GM19328 (cell line): ENCODE results near the gene BCL11B.

Source experiments
- ATAC-seq: cut with Tn5 transposase; IDR thresholded peaks from one replicate; pipeline ENCODE4 v1.9.1; 2021; ENCODE audit warnings: mild to moderate bottlenecking, moderate library complexity; ENCODE audit not compliant: unreplicated experiment

The BCL11B gene

GRCh38 chr14:99168330-99168729 lies 103.7 kb downstream of the BCL11B start:
- ATAC-seq: no peak

- no peak for ATAC-seq
Measured at GRCh38 chr14:99166506-99166905, 105.5 kb downstream of the BCL11B start.

DNA sequence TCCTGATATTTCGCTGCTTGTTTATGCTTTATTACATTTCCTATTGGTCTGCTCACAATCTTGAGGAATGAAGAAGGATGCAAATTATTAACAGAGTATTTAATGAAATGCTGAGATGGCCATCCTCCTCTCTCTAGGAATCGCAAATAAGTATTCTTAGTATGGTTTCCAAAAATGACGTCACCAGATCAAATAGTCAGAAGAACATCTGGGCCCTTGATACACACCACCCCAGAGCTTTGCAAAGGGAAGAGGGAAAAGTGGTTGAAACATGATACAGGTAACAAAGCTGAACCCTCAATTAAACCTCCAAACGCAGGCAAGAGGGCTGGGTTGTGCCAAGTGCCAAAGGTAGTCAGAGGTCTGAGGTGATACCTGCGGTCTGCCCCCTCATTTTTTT lies 107.3 kb downstream of the BCL11B start:
- no peak for ATAC-seq

- ATAC-seq: no peak
Measured at GRCh38 chr14:99163446-99163845, 108.6 kb downstream of the BCL11B start.

DNA sequence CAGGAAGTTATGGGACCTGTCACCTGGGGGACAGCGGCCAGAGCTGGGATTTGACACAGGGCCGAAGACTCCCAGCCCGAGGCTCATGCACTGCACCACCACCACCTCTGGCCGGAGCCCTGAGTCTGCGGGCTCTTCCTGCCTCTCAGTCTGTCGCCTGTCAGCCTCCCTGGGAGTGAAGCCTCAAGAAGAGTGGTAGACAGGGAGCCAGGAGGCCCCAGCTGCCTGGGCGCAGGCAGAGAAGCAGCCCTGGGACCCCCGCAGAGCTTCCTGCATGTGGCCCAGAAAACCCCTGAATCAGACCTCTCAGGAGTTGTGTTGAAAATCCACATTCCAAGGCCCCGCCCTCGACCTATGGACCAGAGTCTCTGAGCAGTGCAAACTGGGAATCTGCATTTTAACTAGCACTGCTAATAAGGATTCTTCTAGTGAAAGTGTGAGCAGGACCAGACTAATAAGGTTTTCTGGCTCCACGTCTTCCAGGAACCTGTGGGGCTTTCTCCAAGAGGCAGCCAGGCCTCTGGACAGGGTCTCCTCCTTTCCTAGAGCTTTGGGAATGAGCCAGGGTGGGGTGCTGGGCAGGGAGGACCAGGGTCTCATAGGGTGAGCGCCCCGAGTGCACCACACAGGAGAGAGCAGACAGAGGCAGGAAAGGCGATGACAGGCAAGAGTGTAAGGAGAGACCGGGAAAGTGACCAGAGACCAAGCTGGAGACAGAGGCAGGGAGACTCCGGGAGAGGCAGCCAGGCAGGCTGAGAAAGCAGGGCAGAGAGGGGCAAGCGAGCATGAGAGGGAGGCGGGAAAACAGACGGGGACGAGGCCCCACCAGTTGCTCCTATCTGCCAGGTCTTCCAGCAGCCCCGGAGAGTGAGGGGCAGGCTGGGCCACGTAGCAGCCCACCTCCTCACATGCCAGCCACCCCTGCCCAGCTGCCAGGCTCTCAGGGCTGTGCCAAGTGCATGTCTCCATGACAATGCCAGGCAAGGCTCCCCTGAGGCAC lies 112.4 kb downstream of the BCL11B start:
- ATAC-seq: no peak

GRCh38 chr14:99158646-99159165 lies 113.3 kb downstream of the BCL11B start:
- ATAC-seq: no peak

GRCh38 chr14:99158150-99158549 lies 113.8 kb downstream of the BCL11B start:
- no peak for ATAC-seq

DNA sequence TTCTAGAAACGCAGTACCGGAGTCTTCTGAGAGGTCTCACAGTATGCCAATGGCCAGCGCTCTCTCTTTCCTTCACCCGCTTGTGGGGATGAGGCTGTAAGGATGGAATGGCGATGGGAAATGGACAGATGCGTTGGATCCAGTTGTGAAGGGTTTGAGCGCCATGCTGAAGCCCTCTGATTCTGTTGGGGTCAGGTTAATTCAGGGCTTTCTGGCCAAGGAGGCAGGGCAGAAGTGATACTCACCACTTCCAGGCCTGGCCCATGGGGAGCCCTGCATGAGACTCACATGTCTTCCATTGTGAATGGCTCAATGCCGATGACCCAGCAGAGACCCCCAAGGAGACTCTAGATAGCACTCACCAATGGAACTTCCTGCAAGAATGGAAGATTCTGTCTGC lies 114.3 kb downstream of the BCL11B start:
- ATAC-seq: no peak

- ATAC-seq: no peak
Measured at GRCh38 chr14:99157246-99157645, 114.8 kb downstream of the BCL11B start.

- ATAC-seq: no peak
Measured at GRCh38 chr14:99156814-99157213, 115.2 kb downstream of the BCL11B start.

GRCh38 chr14:99156090-99156425 lies 115.9 kb downstream of the BCL11B start:
- ATAC-seq: no peak

- ATAC-seq: no peak
Measured at GRCh38 chr14:99155173-99156089, 116.6 kb downstream of the BCL11B start.

GRCh38 chr14:99150236-99150635 lies 121.8 kb downstream of the BCL11B start:
- ATAC-seq: no peak

DNA sequence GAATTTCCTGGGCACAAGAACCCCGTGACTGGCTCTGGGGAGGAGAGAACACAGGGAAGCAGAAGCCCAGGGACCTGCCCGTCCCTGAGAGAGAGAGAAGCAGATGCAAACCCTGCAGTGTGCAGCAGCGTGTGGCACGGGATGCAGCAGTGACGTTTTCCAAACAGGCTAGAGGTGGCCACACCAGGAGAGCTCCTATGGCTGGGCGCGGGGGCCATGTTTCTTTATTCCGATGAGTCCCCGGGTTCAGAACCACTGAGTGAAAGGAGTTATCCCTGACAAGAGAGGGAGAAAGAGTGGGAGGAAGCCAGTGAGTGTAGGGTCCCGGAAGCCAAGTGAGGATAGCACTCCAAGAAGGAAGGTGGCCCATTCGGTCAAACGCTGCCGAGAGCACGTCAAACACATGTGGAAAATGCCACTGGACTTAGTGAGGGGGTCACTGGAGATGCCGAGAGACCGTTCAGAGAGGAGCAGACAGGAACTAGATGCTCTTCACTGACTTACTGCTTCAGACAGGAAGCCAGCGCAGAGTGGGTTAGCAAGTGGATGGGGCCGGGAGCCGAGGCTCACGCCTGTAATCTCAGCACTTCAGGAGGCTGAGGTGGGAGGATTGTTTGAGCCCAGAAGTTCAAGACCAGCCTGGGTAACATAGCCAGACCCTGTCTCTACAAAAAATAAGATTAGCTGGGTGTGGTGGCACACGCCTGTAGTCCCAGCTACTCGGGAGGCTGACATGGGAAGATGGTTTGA lies 123.0 kb downstream of the BCL11B start:
- ATAC-seq: no peak

DNA sequence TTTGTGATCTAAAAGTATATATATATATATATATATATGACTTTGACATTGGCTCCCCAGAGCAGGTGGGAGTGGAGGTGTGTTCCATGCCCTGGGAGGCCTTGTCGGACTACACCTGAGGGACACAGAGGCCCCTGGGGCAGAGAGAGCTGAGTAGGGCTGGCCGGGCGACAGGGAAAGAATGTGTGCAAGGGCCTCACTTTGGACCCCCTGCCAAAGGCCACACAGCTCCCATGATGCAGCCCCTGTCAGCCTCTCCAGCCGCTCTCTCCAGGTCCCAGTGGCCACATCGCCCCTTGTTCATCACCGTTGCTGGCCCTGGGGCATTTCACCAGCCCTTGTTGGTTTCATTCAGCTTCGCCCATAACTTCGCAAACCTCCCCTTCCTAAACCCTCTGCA lies 123.9 kb downstream of the BCL11B start:
- no peak for ATAC-seq

DNA sequence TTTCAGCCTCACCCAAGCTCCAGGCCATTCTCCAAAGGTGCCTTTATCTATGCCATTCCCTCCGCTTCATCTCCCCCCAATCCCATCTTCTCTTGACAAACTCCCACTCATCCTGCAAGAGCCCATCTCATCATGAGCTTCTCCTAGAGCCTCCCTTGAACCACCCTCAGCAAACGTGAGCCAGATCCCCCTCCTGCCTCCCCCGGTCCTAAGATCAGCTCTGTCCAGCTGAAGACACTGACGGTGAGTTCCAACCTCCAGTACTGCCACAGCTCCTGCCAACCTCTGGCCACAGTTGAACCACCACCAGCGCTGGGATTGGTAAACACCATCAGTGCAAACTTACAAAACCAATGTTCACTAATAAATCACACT lies 124.6 kb downstream of the BCL11B start:
- ATAC-seq: no peak

- no peak for ATAC-seq
Measured at GRCh38 chr14:99146616-99147365, 125.2 kb downstream of the BCL11B start.

- no peak for ATAC-seq
Measured at GRCh38 chr14:99145307-99145706, 126.7 kb downstream of the BCL11B start.

DNA sequence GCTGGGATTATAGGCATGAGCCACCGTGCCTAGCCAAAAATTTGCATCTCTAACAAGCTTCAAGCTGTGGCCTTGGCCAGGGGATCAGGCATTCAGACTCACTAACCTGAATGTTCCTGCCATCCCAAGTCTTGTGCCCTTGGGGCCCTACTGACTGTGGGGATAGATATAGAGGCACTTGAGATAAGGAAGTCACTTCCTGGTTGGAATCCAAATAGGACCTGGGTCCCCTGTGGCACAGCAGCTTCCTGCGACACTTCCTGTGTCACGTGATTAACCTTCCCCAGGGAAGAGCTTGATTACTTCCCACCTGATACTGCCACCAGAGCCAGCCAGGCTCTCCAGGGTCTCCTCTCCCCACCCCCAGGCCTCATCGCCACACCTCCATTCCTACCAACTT lies 128.2 kb downstream of the BCL11B start:
- no peak for ATAC-seq

DNA sequence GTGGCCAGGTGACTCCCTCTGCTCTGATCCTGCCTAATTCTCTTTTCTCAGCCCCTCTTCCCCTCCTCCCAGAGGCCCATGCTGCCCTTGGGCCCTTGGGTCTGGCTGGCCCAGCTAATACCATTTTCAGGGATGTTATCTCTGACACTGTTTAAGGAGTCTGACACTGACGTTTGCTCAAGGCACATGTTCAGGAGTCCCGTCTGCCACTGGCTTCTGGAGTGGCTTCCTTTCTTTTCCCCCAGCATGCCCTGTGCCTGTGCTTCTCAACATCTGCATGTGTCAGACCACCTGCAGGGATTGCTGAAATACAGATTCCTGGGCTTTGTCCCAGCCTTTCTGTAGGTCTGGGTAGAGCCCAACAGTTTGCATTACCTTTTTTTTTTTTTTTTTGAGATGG lies 128.9 kb downstream of the BCL11B start:
- ATAC-seq: no peak
